Nucleus accumbens (tissue), 56 donors: Measurements from ENCODE around the gene MESP2.

Source experiments
- DNase-seq, 56 donors: peaks; one replicate each; lab custom pipeline; 2025; lab: John Stamatoyannopoulos, UW

The MESP2 gene

GRCh38 chr15:89799011-89799911, 23.1 kb downstream of the MESP2 start:
- no peak for DNase-seq

GRCh38 chr15:89799918-89800498, 23.9 kb downstream of the MESP2 start:
- DNase-seq = no peak

GRCh38 chr15:89801471-89802195, 25.5 kb downstream of the MESP2 start:
- DNase-seq = no peak

GRCh38 chr15:89802231-89802928, 26.2 kb downstream of the MESP2 start:
- DNase-seq = no peak

GRCh38 chr15:89802986-89803824, 27.1 kb downstream of the MESP2 start:
- no peak for DNase-seq

GRCh38 chr15:89803941-89804800, 28.0 kb downstream of the MESP2 start:
- DNase-seq = no peak

- no peak for DNase-seq
Observed at GRCh38 chr15:89805241-89806209, 29.4 kb downstream of the MESP2 start.

- no peak for DNase-seq
Observed at GRCh38 chr15:89806210-89806558, 30.1 kb downstream of the MESP2 start.

GRCh38 chr15:89806559-89807550, 30.7 kb downstream of the MESP2 start:
- DNase-seq = no peak

GRCh38 chr15:89807689-89808088, 31.6 kb downstream of the MESP2 start:
- no peak for DNase-seq

- no peak for DNase-seq
Observed at GRCh38 chr15:89808160-89808870, 32.2 kb downstream of the MESP2 start.

- no peak for DNase-seq
Observed at GRCh38 chr15:89809093-89809786, 33.1 kb downstream of the MESP2 start.

- DNase-seq = no peak
Observed at GRCh38 chr15:89809787-89810148, 33.6 kb downstream of the MESP2 start.

GRCh38 chr15:89810837-89811236, 34.7 kb downstream of the MESP2 start:
- no peak for DNase-seq
